Esophagus muscularis mucosa (tissue), 4 donors: ENCODE measurements around the gene HRCT1. TPM values are rescaled to one million over a fixed set of nuclear protein-coding genes. Genes with fewer than 3 reads are reported as not detected.

Experiments used
- DNase-seq: peaks from one replicate; pipeline ENCODE4 v3.0.0-alpha.2; 2017; ENCODE audit errors: extremely low spot score
- H3K27ac ChIP-seq, 4 donors: fragments of 200-600 bp; sonication (generic); replicated peaks in 1 of 4; 1 replicate in 3 of 4; 2 replicates in 1 of 4; pipeline ENCODE4 v1.5.1; 2016 to 2019; ENCODE audit warnings: mild to moderate bottlenecking in 1 of 4
- H3K27me3 ChIP-seq, 4 donors: fragments of 200-600 bp; sonication (generic); one replicate each; pipeline versions ENCODE4 v1.5.1 to v1.6.0; 2016 to 2019
- H3K36me3 ChIP-seq, 4 donors: fragments of 200-600 bp; sonication (generic); one replicate each; pipeline ENCODE4 v1.5.1; 2016 to 2019
- H3K4me1 ChIP-seq, 4 donors: fragments of 200-600 bp; sonication (generic); one replicate each; pipeline ENCODE4 v1.5.1; 2016 to 2019
- H3K4me3 ChIP-seq, 4 donors: fragments of 200-600 bp; sonication (generic); 1 replicate in 2 of 4; 2 replicates in 2 of 4; pipeline ENCODE4 v1.5.1; 2016 to 2019; ENCODE audit warnings: mild to moderate bottlenecking in 4 of 4, moderate library complexity in 1 of 4
- H3K9me3 ChIP-seq, 4 donors: fragments of 200-600 bp; sonication (generic); 1 replicate in 3 of 4; 2 replicates in 1 of 4; pipeline ENCODE4 v1.5.1; 2016 to 2019
- EP300 ChIP-seq: sonication (generic); formaldehyde crosslinking; IDR thresholded peaks from one replicate; pipeline ENCODE4 v1.6.1; 2017; ENCODE audit warnings: antibody characterized with exemption
- POLR2A ChIP-seq: fragments of 450-650 bp; IDR thresholded peaks from one replicate; pipeline ENCODE4 v1.6.1; 2017; ENCODE audit warnings: antibody characterized with exemption, moderate library complexity, mild to moderate bottlenecking, low read depth
- POLR2AphosphoS5 ChIP-seq, 2 donors: sonication (generic); formaldehyde crosslinking; IDR thresholded peaks; one replicate each; pipeline ENCODE4 v1.6.1; 2017; ENCODE audit warnings: antibody characterized with exemption in 2 of 2
- WGBS: methylation state at CpG from one replicate; pipeline ENCODE4 v1.1.5; 2018; 5-methylcytosine and 5-hydroxymethylcytosine counted together
- intact Hi-C: fragments of 100-400 bp; cut with DNase I; formaldehyde crosslinking; loops from one replicate; pipeline ENCODE4 v1.15.1; 2023
- total RNA-seq, 4 donors: library from RNA; depleted of rRNA; stranded (reverse); fragments of >200 nt; gene quantifications; one replicate each; pipeline versions ENCODE4 v1.1.0 to v1.2.1, GENCODE V29; 2016
- TF ChIP-seq, protein P1 (sequence below), 3 experiments: fragments of 200-600 bp in 2 of 3; fragments of 450-650 bp in 1 of 3; sonication (generic) in 2 of 3; IDR thresholded peaks; one replicate each; pipeline ENCODE4 v1.5.1; 2017 to 2019; ENCODE audit warnings: antibody characterized with exemption in 3 of 3, mild to moderate bottlenecking in 2 of 3, moderate library complexity in 1 of 3

HRCT1 gene
- total RNA-seq, 4 donors from 2014 or later, result 3.7 to 53.0 (median 15.6) TPM

- Histone ChIP-seq H3K4me3 (no peak overlapping the region), H3K4me1 (peaks cover 8 to 15% (median 9%) of the 10 kb centered on the region in 4 donors), H3K36me3 (no peaks in the 10 kb centered on the region), H3K27me3 (no peaks in the 10 kb centered on the region), H3K9me3 (no peaks in the 10 kb centered on the region), H3K27ac (no peak overlapping the region)
- intact Hi-C loops, result no loop called here
- WGBS, result 89% methylated on average over 2 of the region's 2 CpGs
- DNase-seq, result no peak
- TF ChIP-seq, protein P1, sequence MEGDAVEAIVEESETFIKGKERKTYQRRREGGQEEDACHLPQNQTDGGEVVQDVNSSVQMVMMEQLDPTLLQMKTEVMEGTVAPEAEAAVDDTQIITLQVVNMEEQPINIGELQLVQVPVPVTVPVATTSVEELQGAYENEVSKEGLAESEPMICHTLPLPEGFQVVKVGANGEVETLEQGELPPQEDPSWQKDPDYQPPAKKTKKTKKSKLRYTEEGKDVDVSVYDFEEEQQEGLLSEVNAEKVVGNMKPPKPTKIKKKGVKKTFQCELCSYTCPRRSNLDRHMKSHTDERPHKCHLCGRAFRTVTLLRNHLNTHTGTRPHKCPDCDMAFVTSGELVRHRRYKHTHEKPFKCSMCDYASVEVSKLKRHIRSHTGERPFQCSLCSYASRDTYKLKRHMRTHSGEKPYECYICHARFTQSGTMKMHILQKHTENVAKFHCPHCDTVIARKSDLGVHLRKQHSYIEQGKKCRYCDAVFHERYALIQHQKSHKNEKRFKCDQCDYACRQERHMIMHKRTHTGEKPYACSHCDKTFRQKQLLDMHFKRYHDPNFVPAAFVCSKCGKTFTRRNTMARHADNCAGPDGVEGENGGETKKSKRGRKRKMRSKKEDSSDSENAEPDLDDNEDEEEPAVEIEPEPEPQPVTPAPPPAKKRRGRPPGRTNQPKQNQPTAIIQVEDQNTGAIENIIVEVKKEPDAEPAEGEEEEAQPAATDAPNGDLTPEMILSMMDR (IDR thresholded peaks at IDR 0.05), result no peak
- TF ChIP-seq POLR2A (no peak), EP300 (no peak), POLR2AphosphoS5 (IDR thresholded peaks at IDR 0.05) (no peak)
These were observed 7.0 kb upstream of the HRCT1 start for GRCh38 chr9:35899021-35899420.

DNA sequence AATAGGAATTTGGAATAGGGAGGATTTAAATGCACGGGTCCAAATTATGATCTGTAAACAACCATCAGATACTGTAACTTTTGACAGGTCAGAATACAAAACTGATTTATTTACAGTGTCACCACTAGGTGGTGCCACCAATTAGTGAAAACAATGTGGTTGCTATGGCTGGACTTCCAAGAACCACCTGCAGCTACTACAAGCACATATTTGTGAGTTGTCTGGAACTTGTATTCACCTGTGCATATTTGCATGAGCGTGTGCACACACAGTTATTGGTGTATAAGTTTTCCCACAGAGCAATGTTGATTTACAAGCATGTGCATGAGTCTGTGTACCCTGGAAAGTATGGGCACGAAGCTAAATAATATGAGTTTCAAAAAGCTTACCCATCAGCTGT is 3.0 kb upstream of the HRCT1 start:
- TF ChIP-seq, protein P1 (IDR thresholded peaks at IDR 0.05), result peak; percentile 70 to 86 (median 74)
- no peak for TF ChIP-seq POLR2AphosphoS5 (IDR thresholded peaks at IDR 0.05)
- 38% methylated on average over 3 of the region's 3 CpGs for WGBS
- Histone ChIP-seq H3K4me3 (no peak overlapping the region), H3K27ac (no peak overlapping the region), H3K9me3 (no peaks in the 10 kb centered on the region), H3K4me1 (peaks cover 48 to 55% (median 50%) of the 10 kb centered on the region in 4 donors), H3K36me3 (no peaks in the 10 kb centered on the region), H3K27me3 (no peaks in the 10 kb centered on the region)
- DNase-seq, result no peak
- intact Hi-C loops, result loop anchor here (5.0 kb wide), 1 partner anchor 119 kb away; no protein-coding TSS in a partner anchor

DNA sequence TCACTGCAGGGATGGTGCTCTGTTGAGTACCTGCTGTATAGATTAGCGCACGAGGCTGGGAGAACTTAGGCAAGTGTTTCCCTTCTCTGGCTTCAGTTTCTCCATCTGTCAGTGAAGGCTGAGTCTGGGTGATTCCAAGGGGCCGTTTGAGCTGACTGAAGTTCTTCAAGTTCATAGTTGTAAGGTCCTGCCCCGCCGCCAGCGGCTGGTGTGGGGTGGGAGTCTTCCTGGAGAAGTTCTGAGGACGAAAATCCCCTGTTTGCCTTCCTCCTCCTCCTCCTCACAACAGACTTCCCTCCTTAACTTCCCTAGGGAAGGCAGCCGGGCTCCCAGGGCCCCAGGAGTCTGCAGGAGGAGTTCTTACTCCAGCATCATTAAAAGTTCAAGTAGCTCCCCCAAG is 1.7 kb upstream of the HRCT1 start:
- TF ChIP-seq EP300, result no peak
- Histone ChIP-seq H3K4me3 (no peak overlapping the region), H3K27me3 (no peaks in the 10 kb centered on the region), H3K4me1 (peaks cover 60 to 68% (median 63%) of the 10 kb centered on the region in 4 donors), H3K36me3 (no peaks in the 10 kb centered on the region), H3K9me3 (no peaks in the 10 kb centered on the region), H3K27ac (peak overlapping the region; percentile 91 to 97 (median 93))
- intact Hi-C loops, result loop anchor here (5.0 kb wide), 1 partner anchor 118 kb away; no protein-coding TSS in a partner anchor
- DNase-seq, result no peak
- WGBS, result 69% methylated on average over 8 of the region's 8 CpGs

DNA sequence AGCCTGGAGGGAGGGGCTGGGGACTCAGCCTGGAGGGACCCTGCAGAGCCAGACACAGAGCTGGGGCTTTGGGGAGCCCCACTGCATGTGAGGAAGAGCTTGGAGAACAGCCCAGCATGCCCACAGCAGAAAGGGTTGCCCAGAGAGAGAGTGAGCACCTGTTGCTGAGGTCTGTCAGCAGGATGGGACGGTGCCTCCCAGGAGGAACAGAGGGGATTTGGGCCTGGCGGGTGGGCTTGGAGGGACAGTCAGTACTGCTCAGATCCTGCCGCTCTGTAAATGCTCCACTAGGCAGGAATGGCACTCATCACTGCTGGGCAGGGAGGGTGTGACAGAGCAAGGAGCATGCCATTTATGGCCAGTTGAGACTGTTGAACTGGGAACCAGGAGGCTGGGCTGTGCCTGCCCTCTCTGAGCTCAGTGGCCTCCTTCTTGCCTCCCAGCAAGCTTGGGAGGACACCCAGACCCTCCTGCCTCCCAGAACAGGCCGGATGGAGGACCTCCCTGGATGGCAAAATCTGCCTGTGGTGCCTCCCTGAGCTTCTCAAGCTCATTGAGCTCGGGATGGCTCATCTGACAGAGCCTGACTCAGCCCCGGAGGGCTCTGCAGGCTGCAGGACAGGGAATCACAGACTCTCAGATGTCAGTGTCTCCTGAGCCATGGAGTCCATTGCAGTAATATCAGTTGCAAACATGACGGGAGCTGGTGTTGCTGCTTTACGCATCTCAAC is 786 bp upstream of the HRCT1 start:
- no peaks in the 10 kb centered on the region for H3K9me3 ChIP-seq
- DNase-seq, result no peak
- TF ChIP-seq POLR2AphosphoS5 (IDR thresholded peaks at IDR 0.05), result no peak
- no peak for TF ChIP-seq POLR2A
- TF ChIP-seq EP300, result no peak
- TF ChIP-seq, protein P1 (IDR thresholded peaks at IDR 0.05), result no peak
- H3K4me1 ChIP-seq, result peaks cover 69 to 76% (median 71%) of the 10 kb centered on the region in 4 donors
- no peaks in the 10 kb centered on the region for H3K27me3 ChIP-seq
- H3K36me3 ChIP-seq, result no peaks in the 10 kb centered on the region
- H3K27ac ChIP-seq, result peak overlapping the region; percentile 91 to 97 (median 93)
- peak overlapping the region in 3 of 4 donors; percentile 46 to 60 (median 49) for H3K4me3 ChIP-seq
- 67% methylated on average over 5 of the region's 8 CpGs for WGBS
- intact Hi-C loops, result no loop called here

DNA sequence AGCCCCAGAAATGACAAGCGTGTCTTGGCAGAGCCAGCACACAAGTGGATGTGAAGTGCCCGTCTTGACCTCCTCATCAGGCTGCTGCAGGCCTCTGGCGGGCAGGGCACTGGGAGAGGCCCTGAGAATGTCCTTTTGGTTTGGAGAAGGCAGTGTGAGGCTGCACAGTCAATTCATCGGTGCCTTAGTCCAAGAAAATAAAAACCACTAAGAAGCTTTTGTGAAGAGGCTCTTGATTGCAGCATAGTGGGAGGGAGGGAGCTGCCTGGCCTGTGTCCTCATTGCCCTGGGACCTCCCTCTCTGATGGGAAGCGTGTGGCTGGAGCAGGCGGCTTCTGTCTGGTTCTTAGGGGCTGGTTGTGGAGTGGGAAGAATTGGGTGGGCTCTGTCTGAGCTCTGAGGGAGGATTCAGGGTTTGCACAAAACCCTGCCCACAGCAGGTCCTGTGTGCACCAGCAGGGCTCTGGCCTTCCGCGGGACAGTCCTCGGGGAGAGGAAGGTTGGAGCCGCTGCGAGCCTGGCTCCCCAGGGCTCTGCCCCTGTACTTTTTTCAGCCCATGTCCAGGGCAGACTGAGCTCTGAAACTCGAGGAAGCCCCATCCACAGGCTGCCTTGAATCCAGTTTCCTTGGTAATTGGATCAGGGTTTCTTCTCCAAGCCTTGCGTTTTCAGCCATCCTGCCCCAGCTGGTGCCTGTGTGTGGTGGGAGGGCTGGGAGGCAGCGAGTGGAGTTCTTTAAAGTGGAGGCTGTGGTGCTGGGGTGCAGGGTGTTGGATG is 1.1 kb downstream of the HRCT1 start:
- 31% methylated on average over 7 of the region's 14 CpGs for WGBS
- no peaks in the 10 kb centered on the region for H3K27me3 ChIP-seq
- H3K4me1 ChIP-seq, result peaks cover 78 to 93% (median 84%) of the 10 kb centered on the region in 4 donors
- H3K9me3 ChIP-seq, result no peaks in the 10 kb centered on the region
- peak overlapping the region; percentile 43 to 60 (median 48) for H3K4me3 ChIP-seq
- no peak for DNase-seq
- TF ChIP-seq, protein P1 (IDR thresholded peaks at IDR 0.05), result no peak
- peak; percentile 68 to 84 for TF ChIP-seq POLR2AphosphoS5 (IDR thresholded peaks at IDR 0.05)
- TF ChIP-seq POLR2A, result no peak
- TF ChIP-seq EP300, result no peak
- intact Hi-C loops, result no loop called here
- peak overlapping the region; percentile 91 to 97 (median 93) for H3K27ac ChIP-seq
- H3K36me3 ChIP-seq, result no peaks in the 10 kb centered on the region
